ENCODE data around the gene FMN2.
"Not testable (repeated sequence)": the region's sequence is repeated elsewhere in the genome, so short reads cannot be mapped to it uniquely, and the experiment has no call there.

FMN2 gene

DNA sequence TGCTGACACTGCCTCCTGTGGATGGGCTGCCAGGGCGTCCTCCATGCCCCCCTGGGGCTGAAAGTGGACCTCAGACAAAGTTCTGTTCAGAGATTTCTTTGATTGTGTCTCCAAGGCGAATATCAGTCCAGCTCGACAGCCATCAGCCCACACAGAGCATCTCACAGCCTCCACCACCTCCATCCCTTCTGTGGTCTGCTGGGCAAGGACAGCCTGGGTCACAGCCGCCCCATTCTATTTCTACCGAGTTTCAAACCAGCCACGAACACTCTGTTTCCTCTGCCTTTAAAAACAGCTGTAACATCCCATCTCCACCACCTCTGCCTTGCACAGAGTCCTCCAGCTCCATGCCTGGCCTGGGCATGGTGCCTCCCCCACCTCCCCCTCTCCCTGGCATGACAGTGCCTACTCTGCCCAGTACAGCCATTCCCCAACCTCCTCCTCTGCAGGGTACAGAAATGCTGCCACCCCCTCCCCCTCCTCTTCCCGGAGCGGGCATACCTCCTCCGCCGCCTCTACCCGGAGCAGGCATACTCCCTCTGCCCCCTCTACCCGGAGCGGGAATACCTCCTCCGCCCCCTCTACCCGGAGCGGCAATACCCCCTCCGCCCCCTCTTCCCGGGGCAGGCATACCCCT, 115.5 kb downstream of the FMN2 start:
- no peak for DNase-seq

DNA sequence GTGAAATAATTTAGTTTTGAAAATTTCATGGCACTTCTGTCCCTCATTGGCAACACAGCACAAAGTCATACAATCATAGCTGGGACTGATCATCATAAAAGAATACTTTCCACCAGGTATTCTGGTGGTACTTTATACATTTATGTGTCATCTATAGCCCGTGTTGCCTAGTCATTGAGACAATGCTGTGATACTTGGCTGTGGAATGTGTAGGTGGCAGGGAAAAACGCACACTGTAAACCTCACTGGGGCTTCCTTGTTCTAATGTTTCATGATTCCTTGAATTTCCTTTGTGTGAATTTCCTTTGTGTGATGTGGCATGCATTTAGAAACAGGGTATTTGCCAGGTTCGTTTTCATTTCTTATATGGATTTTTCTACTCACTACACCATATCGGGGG, 118.3 kb downstream of the FMN2 start:
- DNase-seq, result no peak

DNA sequence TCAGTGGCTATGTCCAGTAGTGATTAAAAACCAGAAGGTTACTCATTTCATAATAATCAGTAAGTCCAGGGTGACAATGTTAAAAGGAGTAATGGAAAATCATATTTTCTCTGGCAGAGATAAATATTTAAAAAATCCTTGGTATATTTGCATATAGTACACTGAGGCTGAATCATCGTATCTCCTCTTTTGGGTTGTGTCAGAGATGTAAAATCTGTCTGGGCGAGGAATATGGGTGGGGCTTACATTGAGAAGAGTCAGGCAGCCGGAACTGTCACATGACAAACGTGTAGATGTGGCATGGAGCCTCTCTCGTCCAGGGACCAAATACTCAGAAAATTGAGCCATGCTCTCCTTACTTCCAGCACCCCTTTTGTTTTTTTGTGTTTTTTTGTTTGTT, 120.9 kb downstream of the FMN2 start:
- no peak for DNase-seq

DNA sequence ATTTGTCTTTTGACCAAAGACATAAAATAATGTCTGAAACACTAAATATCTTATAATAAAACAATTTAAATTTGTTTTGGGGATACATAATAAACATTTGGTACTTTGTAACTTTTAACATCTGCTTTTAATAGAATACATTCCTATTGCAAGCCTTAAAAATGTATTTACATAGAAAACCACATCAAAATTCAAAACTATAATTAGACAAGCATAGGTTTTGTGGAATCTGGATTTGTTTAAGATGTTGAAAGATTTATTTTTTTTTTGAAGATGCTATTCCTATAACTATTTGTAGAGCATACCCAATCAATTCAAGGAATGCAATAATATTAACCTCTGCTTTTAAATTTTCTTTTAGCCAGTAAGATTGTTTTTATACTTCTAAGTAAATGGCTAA, 125.7 kb downstream of the FMN2 start:
- no peak for DNase-seq

DNA sequence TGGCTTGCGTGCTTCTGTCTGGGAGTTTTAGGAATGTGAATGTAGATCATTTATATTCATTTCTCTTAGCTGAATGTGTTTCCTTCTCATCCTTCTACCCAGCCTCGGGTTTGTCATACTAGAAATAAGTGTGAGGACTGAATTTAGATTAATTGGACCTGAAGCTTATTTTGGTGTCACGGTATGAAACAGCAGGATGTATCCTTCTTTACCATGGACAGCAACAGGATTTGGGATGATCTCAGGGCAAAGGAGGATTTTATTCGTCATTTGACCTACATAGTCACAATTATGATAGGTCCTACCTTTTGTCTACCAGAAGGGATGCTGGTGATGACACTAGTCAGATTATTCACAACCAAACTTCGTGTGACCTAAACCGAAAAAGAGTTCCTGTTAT, 127.4 kb downstream of the FMN2 start:
- DNase-seq, result no peak

DNA sequence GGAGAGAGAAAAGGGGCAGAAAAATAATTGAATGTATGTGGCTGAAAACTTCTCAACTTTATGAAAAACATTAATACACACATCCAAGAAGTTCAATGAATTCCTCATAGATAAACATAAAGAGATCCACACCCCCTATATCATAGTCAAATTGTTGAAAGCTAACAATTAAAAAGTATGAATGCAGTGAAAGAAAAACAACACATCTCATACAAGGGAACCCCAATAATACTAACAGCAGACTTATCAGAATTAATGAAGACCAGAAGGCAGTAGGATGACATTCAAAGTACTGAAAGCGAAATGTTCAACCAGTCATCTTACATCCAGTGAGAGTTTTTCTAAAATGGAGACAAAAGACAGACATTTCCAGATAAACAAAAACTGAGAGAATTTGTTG, 134.4 kb downstream of the FMN2 start:
- no peak for DNase-seq

DNA sequence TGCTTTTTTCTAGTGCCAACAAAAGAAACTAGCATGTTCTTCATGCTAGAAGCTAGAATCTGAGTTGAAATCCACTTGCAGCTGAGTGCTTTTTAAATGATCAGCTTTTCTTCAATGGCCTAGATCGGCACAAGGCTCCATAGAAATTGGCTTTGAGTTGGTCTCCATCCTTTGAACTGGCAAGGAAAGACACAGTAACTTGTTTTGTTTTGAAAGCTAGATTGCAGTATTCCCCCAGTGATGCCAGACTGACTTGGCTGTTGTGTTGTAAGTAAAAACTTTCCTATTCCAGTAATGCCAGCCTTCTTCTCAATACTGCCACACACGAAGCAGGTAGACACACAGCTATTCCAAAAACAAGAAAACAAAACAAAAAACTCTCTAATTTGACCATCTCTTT, 139.1 kb downstream of the FMN2 start:
- DNase-seq, result no peak

DNA sequence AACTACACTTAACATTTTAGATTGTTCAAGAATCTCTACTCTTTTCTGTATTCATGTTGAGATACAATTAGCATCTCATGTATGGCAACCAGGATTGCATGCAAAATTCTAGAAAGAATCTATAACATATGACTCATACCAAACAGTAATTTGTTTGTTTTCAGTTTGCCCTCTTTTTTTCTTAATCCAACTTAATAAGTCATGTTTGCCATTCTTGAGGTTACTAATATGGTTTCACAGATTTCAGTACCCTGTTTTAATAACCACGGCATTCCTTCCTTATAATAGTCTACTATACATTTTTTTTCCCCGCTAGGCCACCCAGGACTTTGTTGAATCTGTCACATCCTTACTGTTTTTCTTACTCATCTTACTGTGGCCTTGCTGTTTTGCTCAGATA, 140.8 kb downstream of the FMN2 start:
- no peak for DNase-seq

DNA sequence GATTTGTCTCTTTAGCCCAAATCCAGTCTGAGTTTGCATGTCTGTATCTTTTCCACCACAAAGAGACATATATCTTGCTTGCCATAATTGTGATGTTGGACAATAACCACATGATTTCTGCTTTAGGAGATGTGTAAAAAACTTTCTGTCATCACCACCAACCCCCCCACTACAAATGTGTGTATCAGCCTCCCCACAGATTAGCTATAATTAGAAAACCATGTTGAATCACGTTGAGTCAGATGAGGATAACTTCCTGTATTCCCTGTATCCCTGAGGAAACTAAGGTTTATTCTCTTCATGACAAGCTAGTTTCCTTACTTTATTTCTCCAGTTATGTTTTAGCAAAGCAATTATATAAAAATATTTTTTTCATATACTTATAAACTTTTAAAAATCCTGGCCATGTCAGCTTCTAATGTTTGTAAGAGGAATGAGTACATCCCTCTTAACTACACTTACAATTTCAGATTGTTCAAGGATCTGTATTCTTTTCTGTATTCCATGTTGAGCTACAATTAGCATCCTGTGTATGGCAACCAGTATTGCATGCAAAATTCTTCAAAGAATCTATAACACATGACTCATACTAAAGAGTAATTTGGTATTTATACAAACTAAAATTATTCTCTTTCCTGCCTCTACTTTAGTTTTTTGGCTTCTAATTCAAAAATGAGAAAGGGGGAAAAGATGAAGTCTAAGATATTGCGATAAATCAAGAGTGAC, 143.0 kb downstream of the FMN2 start:
- DNase-seq, result no peak

DNA sequence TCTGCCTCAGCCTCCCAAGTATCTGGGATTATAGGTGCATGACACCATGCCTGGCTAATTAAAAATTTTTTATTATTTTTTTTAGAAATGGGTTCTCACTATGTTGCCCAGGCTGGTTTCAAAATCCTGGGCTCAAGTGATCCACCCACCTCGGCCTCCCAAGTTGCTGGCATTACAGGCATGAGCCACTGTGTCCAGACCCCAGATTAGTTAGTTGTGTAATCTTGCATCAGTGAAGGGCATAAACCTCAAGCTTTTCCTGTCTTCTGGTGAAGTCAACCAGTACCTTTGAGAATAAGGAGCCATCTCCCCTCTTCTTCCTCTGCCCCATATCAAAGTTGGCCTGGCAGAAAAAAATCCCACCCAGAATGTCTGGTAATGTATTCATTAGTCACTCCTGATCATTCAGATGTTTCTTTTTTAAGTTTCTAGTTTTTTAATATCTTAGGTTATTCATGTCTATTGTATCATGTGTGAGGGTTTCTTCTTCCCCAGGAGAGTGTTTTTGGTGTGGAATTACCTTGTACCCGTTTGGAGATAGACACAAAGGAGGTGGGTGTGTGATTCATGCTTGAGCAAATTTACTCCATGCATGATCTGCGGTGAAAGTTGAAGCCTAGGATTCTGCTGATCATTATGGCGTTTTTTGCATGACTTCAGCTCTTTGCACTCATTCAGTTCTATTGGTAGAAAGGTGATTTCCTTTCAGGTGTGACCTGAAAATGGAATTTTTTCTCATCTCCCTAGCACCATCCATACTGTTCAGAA, 144.0 kb downstream of the FMN2 start:
- DNase-seq, result no peak

DNA sequence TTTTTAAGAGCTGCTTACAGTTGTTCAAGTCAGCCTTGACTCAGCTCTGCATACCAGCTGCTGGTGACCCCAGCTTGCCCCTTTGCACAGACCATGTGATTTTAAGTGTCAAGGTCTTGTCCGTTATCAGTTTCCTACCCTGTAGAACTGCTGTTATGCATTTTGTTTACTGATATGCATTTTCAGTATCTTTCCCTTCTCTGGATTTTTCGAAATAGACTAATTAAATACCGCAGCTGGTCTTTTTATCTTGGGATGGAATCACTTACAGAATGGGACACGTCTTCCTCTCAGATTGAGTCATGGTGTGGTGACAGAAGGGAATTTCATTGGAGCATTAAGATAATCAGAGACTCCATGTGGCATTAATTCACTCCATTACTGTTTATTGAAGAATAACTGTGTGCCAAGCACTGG, 145.6 kb downstream of the FMN2 start:
- no peak for DNase-seq

DNA sequence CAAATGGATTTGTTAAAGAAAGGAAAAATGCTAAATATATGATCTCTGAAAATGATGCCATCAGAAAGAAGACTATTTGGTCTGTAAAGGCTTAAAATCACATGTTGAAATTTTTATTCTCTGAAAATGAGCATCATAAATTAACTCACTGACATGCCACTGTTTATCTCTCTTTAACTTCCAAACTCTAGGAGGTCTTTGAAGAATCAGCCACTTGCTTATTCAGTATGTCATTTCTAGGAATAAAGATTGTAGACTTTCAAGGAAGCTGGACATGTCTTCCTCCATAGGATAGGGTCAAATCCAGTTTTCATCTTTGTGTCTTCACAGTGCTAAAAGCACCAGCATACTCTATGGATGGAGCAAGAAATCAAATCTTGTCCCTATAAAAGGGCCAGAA, 147.6 kb downstream of the FMN2 start:
- no peak for DNase-seq

DNA sequence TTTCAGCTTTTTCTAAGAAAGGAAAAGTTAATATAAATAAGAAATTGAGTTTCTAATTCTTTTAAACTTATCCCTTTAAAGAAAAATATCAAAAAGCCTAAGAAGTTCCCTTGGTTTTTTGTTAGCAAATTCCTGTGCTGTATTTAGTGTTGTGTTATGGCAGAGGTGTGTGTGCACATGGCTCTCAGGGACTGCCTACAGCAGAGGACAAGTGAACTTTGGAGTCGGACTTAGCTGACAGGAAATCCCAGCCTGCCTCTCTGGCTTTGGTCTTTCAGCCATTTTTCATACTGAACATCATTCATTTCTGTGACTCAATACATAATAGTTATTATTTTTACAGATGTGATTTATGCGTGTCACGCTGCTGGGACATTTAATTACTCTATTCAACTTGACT, 149.6 kb downstream of the FMN2 start:
- DNase-seq, result no peak

DNA sequence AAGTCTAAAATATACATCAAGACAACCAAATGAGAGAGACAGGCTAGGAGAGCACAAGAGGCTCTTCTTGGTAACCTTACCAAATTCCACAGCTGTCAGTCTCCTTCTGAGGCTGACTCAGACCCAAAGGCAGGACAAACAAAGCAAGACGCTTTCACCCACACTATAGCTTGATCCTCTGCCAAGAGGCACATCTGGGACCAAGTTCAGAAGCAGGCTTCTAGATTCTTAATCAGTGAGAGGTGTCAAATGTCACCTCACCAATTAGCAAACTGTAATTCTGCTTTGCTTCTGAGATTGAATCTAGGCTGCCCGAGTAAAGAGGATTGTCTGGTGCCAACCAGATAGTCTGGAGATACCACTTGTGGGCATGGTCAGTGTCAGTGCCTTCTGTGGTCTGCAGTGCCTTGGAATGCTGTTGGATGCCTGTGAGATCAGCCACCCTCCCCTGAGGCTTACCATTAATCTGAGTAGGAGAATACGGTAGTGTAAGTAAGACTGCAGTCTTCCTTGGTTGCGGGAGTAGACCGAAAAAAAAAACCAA, 151.0 kb downstream of the FMN2 start:
- no peak for DNase-seq

DNA sequence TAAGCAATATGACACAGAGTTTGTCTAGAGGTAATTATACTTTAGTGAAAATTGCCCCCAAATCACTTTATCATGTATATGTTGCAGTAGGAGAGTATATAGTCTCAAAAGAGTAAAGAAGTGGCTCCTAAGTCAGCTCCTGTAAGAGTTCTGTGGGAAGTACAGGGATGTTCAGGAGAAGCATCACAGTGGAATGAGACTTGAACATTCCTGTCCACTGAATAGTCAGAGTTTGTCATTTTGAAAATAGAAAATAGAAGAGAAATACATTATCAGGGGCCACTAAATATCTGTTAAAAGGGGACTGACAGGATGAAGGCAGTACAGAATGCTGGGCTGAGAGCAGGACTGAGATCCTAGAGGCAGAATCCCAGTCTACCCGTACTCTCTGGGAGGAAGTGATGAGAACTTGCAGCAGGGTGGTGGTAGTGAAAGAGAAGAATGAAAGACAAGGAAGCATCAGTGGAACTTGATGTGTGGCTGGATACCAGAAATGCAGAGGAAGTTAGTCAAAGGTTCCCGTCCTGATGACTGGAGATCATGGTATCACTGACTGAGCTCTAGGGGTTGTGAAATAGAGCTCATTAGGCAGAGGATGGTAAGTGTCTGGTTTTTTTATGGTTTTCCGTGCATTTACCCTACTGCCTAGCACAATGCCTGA, 153.4 kb downstream of the FMN2 start:
- DNase-seq, result no peak

DNA sequence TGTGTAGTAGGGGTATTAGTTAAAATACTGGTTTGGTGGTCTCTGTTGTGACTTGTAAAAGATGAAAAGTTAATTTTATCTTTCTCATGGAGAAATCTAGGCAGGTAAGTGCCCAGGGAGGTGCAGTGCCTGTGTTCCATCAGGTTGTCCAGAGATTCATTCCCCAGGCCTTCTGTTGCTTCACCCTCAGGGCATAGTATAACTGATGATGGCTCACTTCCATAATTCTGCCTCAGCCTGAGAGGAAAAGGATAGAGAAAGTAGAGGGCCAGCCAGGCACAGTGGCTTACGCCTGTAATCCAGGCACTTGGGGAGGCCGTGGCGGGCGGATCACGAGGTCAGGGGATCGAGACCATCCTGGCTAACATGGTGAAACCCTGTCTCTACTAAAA, 153.9 kb downstream of the FMN2 start:
- no peak for DNase-seq

DNA sequence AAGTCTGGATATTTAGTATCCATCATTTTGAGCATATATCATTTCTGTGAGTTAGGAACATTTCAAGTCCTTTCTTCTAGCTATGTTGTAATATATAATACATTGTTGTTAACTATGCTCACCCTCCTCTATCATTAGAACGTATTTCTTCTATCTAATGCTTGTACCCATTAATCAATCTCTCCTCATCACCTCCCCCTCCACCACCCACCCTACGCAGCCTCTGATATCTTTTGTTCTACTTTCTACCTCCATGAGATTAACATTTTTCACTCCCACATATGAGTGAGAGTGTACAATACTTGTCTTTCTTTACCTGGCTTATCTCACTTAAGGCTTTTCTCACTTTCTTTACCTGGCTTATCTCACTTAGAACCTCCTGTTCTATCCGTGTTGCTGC, 156.2 kb downstream of the FMN2 start:
- DNase-seq, result no peak

DNA sequence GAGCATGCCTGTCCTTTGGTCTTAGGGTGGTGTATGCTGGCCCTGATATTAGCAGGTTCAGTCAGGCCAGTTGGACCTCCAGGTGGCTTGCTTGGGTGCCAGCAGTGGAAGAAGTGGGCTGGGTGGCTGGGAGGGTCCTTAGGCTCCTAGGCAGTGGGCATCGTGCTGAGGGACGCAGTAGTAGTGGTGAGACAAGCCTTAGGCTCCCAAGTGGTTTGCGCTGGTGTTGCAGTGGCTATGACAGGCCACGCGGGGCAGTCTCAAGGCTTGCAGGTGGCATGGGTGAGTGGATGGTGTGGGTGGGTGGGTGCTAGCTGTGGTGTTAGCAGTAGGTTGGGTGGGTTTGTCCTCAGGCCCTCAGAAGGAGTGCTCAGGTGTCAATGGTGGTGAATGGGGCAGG, 162.3 kb downstream of the FMN2 start:
- DNase-seq, result no peak

DNA sequence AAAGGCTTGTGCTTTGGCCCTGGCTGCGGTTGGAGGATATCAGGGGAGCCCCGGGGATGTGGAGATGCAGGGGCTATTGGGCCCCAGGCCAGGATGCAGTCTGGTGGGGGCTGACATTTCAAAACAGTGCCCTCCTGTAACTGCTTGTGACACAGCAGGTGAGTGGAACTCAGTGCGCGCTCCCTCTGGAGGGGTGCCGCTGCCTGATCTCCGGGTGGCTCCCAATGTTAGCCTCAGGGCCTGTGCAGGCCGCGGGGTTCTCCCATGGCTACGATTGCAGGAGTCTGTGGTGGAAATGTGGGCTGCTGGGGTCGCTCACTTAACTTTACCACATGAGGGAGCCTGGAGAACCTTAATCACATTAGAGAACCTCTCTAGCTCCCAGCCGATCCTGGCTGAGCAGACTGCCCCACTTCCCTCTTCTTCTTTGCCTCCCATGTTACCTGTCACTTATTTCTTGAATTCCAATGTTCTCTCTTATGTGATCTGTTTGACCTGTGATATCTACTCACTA, 163.2 kb downstream of the FMN2 start:
- DNase-seq, result no peak

DNA sequence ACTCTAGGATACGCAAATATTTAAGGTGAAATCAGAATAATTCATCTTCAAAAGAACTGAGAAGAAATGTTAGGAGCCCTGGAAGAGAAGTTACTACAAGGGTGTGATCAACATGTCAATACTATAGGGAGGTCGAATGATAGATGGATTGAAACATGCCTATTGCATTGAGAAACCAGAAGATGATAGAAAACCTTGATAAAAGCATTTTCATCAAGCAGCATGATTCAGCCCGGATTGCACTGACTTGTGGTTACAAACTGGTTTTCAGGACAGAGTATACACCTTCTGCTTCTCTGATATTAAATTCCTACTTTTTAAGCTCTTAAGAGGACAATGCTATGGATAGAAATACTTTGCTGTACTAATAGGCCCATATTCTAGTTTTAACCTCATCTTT, 164.2 kb downstream of the FMN2 start:
- DNase-seq, result no peak

DNA sequence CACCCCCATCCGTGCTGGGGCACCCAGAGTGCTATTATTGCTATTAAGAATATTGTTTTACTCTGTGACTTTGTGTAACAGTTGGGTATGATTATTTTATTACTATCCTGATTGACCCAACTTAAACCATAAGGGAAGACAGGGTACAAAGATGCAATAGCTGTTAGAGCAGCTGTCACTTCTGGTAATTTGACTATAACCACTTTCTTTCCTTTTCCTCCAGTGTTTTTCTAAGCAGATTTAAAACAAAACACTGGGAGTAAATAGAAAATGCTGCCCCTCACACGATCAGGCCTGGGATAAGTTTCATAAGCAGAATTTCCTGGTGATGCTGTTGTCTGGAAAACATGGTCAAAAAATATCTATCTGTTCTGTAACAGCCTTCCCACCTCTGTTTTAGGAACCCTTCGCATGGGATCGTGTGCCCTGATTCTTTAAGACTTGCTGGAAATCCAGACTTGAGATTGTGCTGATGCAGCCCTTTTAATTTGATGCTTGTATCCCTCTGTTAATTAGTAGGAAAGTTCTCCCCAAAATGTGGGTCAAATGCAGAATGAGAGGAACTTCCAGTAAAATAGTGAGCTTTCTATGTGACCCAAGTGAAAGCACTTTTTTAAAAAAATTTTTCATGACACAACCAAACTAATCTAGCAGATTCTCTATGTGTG, 165.3 kb downstream of the FMN2 start:
- DNase-seq, result no peak

DNA sequence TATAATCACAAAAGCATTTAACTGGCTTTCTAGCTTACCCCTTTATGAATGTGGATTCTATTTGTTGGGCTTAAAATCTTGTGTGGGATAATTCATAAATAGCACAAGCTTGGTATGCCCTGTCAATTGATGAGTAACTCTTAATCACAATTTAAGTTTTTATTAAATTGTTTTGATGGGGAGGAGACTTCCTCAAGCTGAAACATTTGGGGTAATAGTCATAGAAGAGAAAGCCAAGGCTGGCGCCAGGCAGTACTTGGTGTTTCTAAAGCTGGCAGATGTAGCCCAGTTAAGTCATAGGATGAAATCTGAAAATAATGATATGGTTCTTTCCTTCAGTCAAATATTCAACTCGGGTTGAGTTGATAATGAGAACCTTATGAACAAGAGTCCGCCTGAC, 167.2 kb downstream of the FMN2 start:
- DNase-seq, result no peak

DNA sequence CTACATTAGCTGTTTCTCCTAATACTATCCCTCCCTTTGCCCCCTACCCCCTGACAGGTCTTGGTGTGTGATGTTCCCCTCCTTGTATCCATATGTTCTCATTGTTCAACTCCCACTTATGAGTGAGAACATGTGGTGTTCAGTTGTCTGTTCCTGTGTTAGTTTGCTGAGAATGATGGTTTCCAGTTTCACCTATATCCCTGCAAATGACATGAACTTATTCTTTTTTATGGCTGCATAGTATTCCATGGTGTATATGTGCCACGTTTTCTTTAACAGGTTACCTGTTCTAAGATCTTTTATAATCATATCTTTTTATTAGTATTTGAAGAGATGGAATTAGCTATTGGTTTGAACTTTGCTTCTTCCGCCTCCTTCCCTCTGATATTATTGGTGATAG, 172.8 kb downstream of the FMN2 start:
- not testable (repeated sequence) for DNase-seq
